ENCODE results near the gene TRAPPC8. TPM values are rescaled to one million over a fixed set of nuclear protein-coding genes. Genes with fewer than 3 reads are reported as not detected.

Gene TRAPPC8
- total RNA-seq, 1 donor from 2014 or later: 31.5 TPM

DNA sequence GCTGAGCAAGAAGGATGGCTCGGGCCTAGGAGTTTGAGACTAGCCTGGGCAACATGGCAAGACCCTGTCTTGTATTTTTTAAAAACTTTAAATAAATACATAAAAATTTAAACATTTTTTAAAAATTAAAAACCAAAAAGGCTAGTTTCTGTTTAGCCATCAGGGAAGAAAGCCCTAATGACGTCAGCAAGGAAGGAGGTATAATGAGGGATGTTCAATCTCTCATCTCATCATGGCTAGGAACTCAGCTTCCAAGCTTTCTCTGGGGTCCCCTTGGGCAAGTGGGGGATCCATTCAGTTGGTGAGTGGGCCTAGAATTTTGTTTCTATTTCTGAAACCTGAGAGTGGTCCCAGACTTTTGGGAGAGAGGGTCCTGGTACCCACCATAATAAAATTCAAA is 147.2 kb downstream of the TRAPPC8 start:
- Mint-ChIP-seq H3K27ac (ENCODE audit: unreplicated experiment) (no peak overlapping the region), H3K36me3 (ENCODE audit: low read depth, unreplicated experiment) (no peaks in the 10 kb centered on the region), H3K4me1 (ENCODE audit: low read depth, unreplicated experiment) (no peaks in the 10 kb centered on the region), H3K4me3 (ENCODE audit: unreplicated experiment) (no peak overlapping the region), H3K27me3 (ENCODE audit: low read depth, unreplicated experiment) (no peaks in the 10 kb centered on the region), H3K9me3 (ENCODE audit: unreplicated experiment) (no peaks in the 10 kb centered on the region)
- Histone ChIP-seq H2AFZ (ENCODE audit: low read depth, low read length) (no peak overlapping the region), H3K4me2 (ENCODE audit: low read length) (no peak overlapping the region), H4K20me1 (ENCODE audit: insufficient read depth, low read length) (no peaks in the 10 kb centered on the region), H3K4me1 (ENCODE audit: insufficient read depth, low read length) (no peaks in the 10 kb centered on the region), H3K4me3 (ENCODE audit: insufficient read depth, low read depth, low read length) (no peak overlapping the region), H3K9ac (ENCODE audit: low read length) (no peak overlapping the region), H3K79me2 (ENCODE audit: insufficient read depth, low read length) (no peaks in the 10 kb centered on the region), H3K27ac (ENCODE audit: low read depth, low read length) (no peak overlapping the region), H3K27me3 (ENCODE audit: insufficient read depth, low read length) (no peaks in the 10 kb centered on the region), H3K9me3 (ENCODE audit: insufficient read depth, low read depth, low read length) (no peaks in the 10 kb centered on the region), H3K36me3 (ENCODE audit: insufficient read depth, low read length) (no peaks in the 10 kb centered on the region)
- no peak for TF ChIP-seq EZH2 (IDR thresholded peaks at IDR 0.05; ENCODE audit: insufficient read depth, low read length)
- TF ChIP-seq, protein P1, sequence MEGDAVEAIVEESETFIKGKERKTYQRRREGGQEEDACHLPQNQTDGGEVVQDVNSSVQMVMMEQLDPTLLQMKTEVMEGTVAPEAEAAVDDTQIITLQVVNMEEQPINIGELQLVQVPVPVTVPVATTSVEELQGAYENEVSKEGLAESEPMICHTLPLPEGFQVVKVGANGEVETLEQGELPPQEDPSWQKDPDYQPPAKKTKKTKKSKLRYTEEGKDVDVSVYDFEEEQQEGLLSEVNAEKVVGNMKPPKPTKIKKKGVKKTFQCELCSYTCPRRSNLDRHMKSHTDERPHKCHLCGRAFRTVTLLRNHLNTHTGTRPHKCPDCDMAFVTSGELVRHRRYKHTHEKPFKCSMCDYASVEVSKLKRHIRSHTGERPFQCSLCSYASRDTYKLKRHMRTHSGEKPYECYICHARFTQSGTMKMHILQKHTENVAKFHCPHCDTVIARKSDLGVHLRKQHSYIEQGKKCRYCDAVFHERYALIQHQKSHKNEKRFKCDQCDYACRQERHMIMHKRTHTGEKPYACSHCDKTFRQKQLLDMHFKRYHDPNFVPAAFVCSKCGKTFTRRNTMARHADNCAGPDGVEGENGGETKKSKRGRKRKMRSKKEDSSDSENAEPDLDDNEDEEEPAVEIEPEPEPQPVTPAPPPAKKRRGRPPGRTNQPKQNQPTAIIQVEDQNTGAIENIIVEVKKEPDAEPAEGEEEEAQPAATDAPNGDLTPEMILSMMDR (IDR thresholded peaks at IDR 0.05; ENCODE audit: insufficient read depth, low read depth, low read length): no peak
- FAIRE-seq: no peak
- DNase-seq (ENCODE audit: low read depth): no peak

DNA sequence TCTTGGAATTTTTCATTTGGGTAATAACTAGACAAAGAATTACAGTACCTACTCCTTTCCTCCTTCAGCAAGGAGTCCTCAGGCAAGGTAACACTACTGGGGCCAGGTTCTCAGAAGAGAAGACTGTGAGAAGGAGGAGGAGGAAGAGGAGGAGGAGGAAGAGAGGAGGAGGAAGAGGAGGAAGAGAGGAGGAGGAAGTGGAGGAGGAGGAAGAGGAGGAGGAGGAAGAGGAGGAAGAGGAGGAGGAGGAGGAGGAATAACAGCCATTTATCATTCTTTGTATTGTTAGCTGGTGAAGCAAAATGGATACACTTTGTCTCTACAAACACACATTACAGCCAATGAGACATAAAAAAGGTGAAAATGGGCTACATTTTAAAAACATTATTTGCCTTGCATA is 149.4 kb downstream of the TRAPPC8 start:
- Histone ChIP-seq H4K20me1 (ENCODE audit: insufficient read depth, low read length) (no peaks in the 10 kb centered on the region), H3K36me3 (ENCODE audit: insufficient read depth, low read length) (no peaks in the 10 kb centered on the region), H3K4me3 (ENCODE audit: insufficient read depth, low read depth, low read length) (no peak overlapping the region), H3K4me1 (ENCODE audit: insufficient read depth, low read length) (no peaks in the 10 kb centered on the region), H3K27ac (ENCODE audit: low read depth, low read length) (no peak overlapping the region), H2AFZ (ENCODE audit: low read depth, low read length) (no peak overlapping the region), H3K79me2 (ENCODE audit: insufficient read depth, low read length) (no peaks in the 10 kb centered on the region), H3K9ac (ENCODE audit: low read length) (no peak overlapping the region), H3K4me2 (ENCODE audit: low read length) (no peak overlapping the region), H3K9me3 (ENCODE audit: insufficient read depth, low read depth, low read length) (no peaks in the 10 kb centered on the region), H3K27me3 (ENCODE audit: insufficient read depth, low read length) (no peaks in the 10 kb centered on the region)
- no peaks in the 10 kb centered on the region for H3K9me3 Mint-ChIP-seq (ENCODE audit: unreplicated experiment)
- no peak overlapping the region for H3K4me3 Mint-ChIP-seq (ENCODE audit: unreplicated experiment)
- no peak for DNase-seq (ENCODE audit: low read depth)
- peaks cover 3% of the 10 kb centered on the region for H3K27me3 Mint-ChIP-seq (ENCODE audit: low read depth, unreplicated experiment)
- H3K36me3 Mint-ChIP-seq (ENCODE audit: low read depth, unreplicated experiment): no peaks in the 10 kb centered on the region
- no peaks in the 10 kb centered on the region for H3K4me1 Mint-ChIP-seq (ENCODE audit: low read depth, unreplicated experiment)
- no peak overlapping the region for H3K27ac Mint-ChIP-seq (ENCODE audit: unreplicated experiment)
- FAIRE-seq: no peak
- TF ChIP-seq, protein P1 (IDR thresholded peaks at IDR 0.05; ENCODE audit: insufficient read depth, low read depth, low read length): no peak
- no peak for TF ChIP-seq EZH2 (IDR thresholded peaks at IDR 0.05; ENCODE audit: insufficient read depth, low read length)

DNA sequence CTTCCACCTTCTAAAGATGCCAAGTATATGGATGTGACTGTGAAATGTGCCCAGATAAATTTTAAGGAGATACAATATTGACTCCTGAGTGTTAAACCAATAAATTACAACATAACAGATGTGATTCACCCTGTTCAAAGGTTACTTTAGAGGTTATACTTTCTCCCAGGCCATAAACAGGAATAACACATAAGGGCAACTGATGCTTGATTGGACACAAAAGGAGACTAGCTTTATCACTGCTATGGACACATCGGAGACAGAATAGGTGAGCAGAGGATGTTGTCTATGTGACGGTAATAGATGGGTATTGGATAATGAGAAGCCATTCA is 150.4 kb downstream of the TRAPPC8 start:
- Histone ChIP-seq H4K20me1 (ENCODE audit: insufficient read depth, low read length) (no peaks in the 10 kb centered on the region), H3K9ac (ENCODE audit: low read length) (no peak overlapping the region), H3K9me3 (ENCODE audit: insufficient read depth, low read depth, low read length) (no peaks in the 10 kb centered on the region), H3K27ac (ENCODE audit: low read depth, low read length) (no peak overlapping the region), H3K4me1 (ENCODE audit: insufficient read depth, low read length) (no peaks in the 10 kb centered on the region), H3K27me3 (ENCODE audit: insufficient read depth, low read length) (no peaks in the 10 kb centered on the region), H3K4me2 (ENCODE audit: low read length) (no peak overlapping the region), H2AFZ (ENCODE audit: low read depth, low read length) (no peak overlapping the region), H3K79me2 (ENCODE audit: insufficient read depth, low read length) (no peaks in the 10 kb centered on the region), H3K4me3 (ENCODE audit: insufficient read depth, low read depth, low read length) (no peak overlapping the region), H3K36me3 (ENCODE audit: insufficient read depth, low read length) (no peaks in the 10 kb centered on the region)
- no peaks in the 10 kb centered on the region for H3K36me3 Mint-ChIP-seq (ENCODE audit: low read depth, unreplicated experiment)
- H3K9me3 Mint-ChIP-seq (ENCODE audit: unreplicated experiment): no peaks in the 10 kb centered on the region
- no peak overlapping the region for H3K4me3 Mint-ChIP-seq (ENCODE audit: unreplicated experiment)
- H3K27ac Mint-ChIP-seq (ENCODE audit: unreplicated experiment): no peak overlapping the region
- H3K4me1 Mint-ChIP-seq (ENCODE audit: low read depth, unreplicated experiment): no peaks in the 10 kb centered on the region
- no peak for TF ChIP-seq EZH2 (IDR thresholded peaks at IDR 0.05; ENCODE audit: insufficient read depth, low read length)
- TF ChIP-seq, protein P1 (IDR thresholded peaks at IDR 0.05; ENCODE audit: insufficient read depth, low read depth, low read length): no peak
- H3K27me3 Mint-ChIP-seq (ENCODE audit: low read depth, unreplicated experiment): peaks cover 3% of the 10 kb centered on the region
- no peak for FAIRE-seq
- no peak for DNase-seq (ENCODE audit: low read depth)
